Astrocyte of the cerebellum (primary cell): ENCODE measurements around the gene EMID1.
"Not testable (repeated sequence)": the region's sequence is repeated elsewhere in the genome, so short reads cannot be mapped to it uniquely, and the experiment has no call there.

ENCODE experiments used
- DNase-seq: peaks from one replicate; pipeline ENCODE4 v3.0.0-alpha.2; 2011; ENCODE audit warnings: low read depth
- H3K4me3 ChIP-seq: 2 replicates; pipeline ENCODE4 v1.5.1; 2011; ENCODE audit warnings: mild to moderate bottlenecking, low read depth, low read length, moderate library complexity
- in situ Hi-C: cut with HindIII; loops from 2 replicates; pipeline ENCODE4 v1.10.0; 2017; ENCODE audit warnings: low sequenced_read_pairs
- TF ChIP-seq, protein P1 (sequence below): IDR thresholded peaks from 2 replicates; pipeline ENCODE4 v1.5.1; 2012; ENCODE audit warnings: low read length, low read depth, moderate library complexity, mild to moderate bottlenecking; ENCODE audit errors: missing control alignments

Gene EMID1

GRCh38 chr22:29245626-29246385, 40.1 kb downstream of the EMID1 start:
- in situ Hi-C loops, result loop anchor here (25.0 kb wide), 1 partner anchor 634 kb away; no protein-coding TSS in a partner anchor
- DNase-seq, result peak; percentile 37
- H3K4me3 ChIP-seq, result no peak overlapping the region
- TF ChIP-seq, protein P1, sequence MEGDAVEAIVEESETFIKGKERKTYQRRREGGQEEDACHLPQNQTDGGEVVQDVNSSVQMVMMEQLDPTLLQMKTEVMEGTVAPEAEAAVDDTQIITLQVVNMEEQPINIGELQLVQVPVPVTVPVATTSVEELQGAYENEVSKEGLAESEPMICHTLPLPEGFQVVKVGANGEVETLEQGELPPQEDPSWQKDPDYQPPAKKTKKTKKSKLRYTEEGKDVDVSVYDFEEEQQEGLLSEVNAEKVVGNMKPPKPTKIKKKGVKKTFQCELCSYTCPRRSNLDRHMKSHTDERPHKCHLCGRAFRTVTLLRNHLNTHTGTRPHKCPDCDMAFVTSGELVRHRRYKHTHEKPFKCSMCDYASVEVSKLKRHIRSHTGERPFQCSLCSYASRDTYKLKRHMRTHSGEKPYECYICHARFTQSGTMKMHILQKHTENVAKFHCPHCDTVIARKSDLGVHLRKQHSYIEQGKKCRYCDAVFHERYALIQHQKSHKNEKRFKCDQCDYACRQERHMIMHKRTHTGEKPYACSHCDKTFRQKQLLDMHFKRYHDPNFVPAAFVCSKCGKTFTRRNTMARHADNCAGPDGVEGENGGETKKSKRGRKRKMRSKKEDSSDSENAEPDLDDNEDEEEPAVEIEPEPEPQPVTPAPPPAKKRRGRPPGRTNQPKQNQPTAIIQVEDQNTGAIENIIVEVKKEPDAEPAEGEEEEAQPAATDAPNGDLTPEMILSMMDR, result peak; percentile 98

GRCh38 chr22:29247891-29248290, 42.2 kb downstream of the EMID1 start:
- not testable (repeated sequence) for DNase-seq, H3K4me3 ChIP-seq
- in situ Hi-C loops, result loop anchor here (25.0 kb wide), 1 partner anchor 636 kb away; no protein-coding TSS in a partner anchor

DNA sequence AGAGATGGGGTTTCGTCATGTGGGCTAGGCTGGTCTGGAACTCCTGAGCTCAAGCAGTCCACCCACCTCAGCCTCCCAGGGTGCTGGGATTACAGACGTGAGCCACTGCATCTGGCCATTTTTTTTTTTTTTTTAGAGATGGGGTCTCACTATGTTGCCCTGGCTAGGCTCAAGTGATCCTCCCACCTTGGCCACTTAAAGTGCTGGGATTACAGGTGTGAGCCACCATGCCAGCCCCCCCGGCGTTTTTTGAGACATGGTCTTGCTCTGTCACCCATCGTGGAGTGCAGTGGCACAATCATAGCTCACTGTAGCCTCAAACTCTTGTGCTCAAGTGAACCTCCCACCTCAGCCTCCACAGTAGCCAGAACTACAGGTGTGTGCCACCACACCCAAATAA, 45.6 kb downstream of the EMID1 start:
- DNase-seq, result no peak
- H3K4me3 ChIP-seq, result no peak overlapping the region
- in situ Hi-C loops, result no loop called here
- TF ChIP-seq, protein P1, result no peak

- TF ChIP-seq, protein P1, result no peak
- in situ Hi-C loops, result no loop called here
- DNase-seq, result no peak
- no peak overlapping the region for H3K4me3 ChIP-seq
Observed at GRCh38 chr22:29251981-29252911, 46.5 kb downstream of the EMID1 start.

DNA sequence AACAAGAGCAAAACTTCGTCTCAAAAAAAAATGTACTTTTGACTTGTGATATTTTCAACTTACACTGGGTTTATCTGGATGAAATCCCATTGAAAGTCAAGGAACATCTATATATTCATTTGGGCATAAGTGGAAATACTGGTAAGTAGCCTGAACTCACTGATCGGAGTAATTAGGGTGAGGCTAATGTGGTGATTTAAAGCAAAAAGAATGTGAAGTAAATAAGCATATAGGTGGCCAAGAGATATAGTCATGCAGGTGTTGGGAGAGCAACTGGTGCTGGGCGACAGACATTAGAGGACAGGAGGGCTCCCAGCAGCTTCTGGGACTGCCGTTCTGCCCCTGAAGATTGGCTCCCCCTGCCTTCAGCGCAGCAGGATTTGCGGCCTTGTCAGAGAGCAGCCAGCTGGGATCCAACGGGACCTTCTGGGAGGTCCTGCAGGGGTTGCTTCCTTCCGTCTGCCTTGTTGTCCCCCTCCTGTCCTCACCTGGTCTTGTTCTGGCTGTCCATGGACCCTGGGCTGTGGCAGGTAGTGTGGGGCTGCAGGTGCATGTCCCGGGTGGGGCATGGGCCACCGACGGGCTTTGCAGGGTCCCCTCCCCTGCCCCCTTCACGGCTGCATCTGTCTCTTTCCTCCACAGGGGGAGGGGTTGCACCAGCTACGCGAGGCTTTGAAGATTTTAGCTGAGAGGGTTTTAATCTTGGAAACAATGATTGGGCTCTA, 48.0 kb downstream of the EMID1 start:
- in situ Hi-C loops, result no loop called here
- no peak overlapping the region for H3K4me3 ChIP-seq
- no peak for DNase-seq
- TF ChIP-seq, protein P1, result no peak

GRCh38 chr22:29254286-29254660, 48.6 kb downstream of the EMID1 start:
- H3K4me3 ChIP-seq, result no peak overlapping the region
- TF ChIP-seq, protein P1, result no peak
- DNase-seq, result no peak
- in situ Hi-C loops, result no loop called here
